Parathyroid adenoma (tissue), 2 donors: Measurements from ENCODE around the gene SMARCD2.

ENCODE experiments used
- H2AFZ ChIP-seq: fragments of 300-600 bp; sonication (generic); one replicate; pipeline ENCODE4 v1.7.0; 2017; ENCODE audit warnings: antibody characterized with exemption, mild to moderate bottlenecking
- H3K27ac ChIP-seq: fragments of 300-600 bp; sonication (generic); one replicate; pipeline ENCODE4 v1.7.0; 2017
- H3K27me3 ChIP-seq: fragments of 300-600 bp; sonication (generic); one replicate; pipeline ENCODE4 v1.7.0; 2017; ENCODE audit warnings: low read length; ENCODE audit not compliant: control insufficient read depth, insufficient read depth
- H3K36me3 ChIP-seq: fragments of 300-600 bp; sonication (generic); one replicate; pipeline ENCODE4 v1.7.0; 2017; ENCODE audit warnings: low read length; ENCODE audit not compliant: control insufficient read depth, insufficient read depth
- H3K4me1 ChIP-seq: fragments of 300-600 bp; sonication (generic); one replicate; pipeline ENCODE4 v1.7.0; 2017; ENCODE audit warnings: control low read depth
- H3K4me2 ChIP-seq: fragments of 300-600 bp; sonication (generic); one replicate; pipeline ENCODE4 v1.7.0; 2017; ENCODE audit warnings: low read length
- H3K4me3 ChIP-seq: fragments of 300-600 bp; sonication (generic); one replicate; pipeline ENCODE4 v1.7.0; 2017; ENCODE audit warnings: low read depth, low read length
- H3K79me2 ChIP-seq: fragments of 300-600 bp; sonication (generic); one replicate; pipeline ENCODE4 v1.7.0; 2017; ENCODE audit warnings: control low read depth
- H3K9ac ChIP-seq: fragments of 300-600 bp; sonication (generic); one replicate; pipeline ENCODE4 v1.7.0; 2017; ENCODE audit warnings: mild to moderate bottlenecking
- H3K9me3 ChIP-seq: fragments of 300-600 bp; sonication (generic); one replicate; pipeline ENCODE4 v1.7.0; 2017; ENCODE audit warnings: low read length; ENCODE audit not compliant: control insufficient read depth
- CTCF ChIP-seq: fragments of 300-600 bp; sonication (generic); IDR thresholded peaks from one replicate; pipeline ENCODE4 v1.7.0; 2017; ENCODE audit warnings: antibody characterized with exemption, mild to moderate bottlenecking
- donor health status: primary hyperparathyroidism.

The SMARCD2 gene

DNA sequence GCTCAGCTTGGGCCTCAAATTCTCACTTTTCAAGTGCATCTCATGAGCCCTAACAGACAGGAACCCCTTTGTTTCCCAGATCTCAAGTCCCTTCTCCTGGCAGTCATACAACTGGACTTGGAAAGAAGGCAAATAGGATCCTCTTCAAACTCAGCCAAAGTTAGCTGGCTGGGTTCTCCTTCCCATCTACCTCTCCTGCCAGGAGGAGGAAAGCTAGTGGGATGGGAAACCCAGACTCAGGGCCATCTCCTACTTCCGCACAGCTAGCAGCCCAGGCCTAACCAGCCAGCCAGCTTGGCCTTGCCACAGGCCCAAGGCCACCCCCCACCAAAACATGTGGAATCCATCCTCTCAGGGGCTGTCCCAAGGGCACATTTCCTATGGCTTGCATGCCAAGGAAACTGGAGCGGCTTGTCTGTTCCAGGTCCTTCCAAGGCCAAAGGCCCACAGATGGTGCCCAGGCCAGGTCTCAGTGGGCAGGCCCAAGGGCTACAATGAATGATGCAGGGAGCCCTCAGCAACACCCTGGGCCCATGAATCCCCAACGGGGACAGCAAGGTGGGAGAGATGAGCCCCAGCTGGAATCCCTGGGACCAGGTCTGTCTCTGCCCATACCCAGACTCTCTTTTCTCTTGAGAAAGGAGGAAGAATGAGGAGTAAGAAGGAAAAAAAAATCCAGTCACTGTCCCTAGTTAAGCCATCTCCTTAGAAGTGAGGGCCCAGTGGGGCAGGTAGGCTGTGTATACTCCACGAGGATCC, 1.7 kb downstream of the SMARCD2 start:
- Histone ChIP-seq H3K9ac (no peak overlapping the region), H3K36me3 (no peaks in the 10 kb centered on the region), H3K9me3 (no peaks in the 10 kb centered on the region), H2AFZ (no peak overlapping the region), H3K4me1 (peaks cover 25% of the 10 kb centered on the region), H3K4me3 (peak overlapping the region; percentile 72), H3K79me2 (peaks cover 39% of the 10 kb centered on the region), H3K4me2 (peak overlapping the region; percentile 82), H3K27ac (peak overlapping the region; percentile 81), H3K27me3 (no peaks in the 10 kb centered on the region)
- TF ChIP-seq CTCF = no peak

DNA sequence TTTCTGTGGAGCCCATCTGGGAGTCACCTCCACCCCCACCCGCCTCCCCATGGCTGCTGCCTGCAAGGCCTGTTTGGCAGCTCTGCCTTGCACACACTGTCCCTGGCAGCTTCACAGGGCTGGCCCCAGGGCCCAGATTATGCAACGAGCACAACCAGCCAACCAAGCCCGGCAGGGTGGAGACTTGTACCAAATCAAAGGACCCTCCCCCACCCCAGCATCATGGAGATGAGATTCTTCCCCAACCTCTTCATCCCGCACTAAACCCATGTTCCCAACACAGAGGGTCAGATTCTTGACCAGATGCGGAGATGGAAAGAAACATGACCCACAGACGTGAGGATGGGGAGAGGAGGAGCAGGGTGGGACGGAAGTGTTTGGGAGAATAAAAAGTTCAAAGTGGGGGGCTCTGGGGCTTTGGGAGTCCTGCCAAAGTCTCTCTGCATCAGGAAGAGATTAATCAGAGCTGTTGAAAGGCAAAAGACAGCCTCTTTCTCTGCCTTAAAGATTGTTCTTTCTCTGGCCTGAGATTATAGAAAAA, 3.8 kb downstream of the SMARCD2 start:
- H3K4me1 ChIP-seq = peaks cover 28% of the 10 kb centered on the region
- H2AFZ ChIP-seq = no peak overlapping the region
- no peaks in the 10 kb centered on the region for H3K36me3 ChIP-seq
- H3K4me2 ChIP-seq = peak overlapping the region; percentile 36
- H3K9me3 ChIP-seq = no peaks in the 10 kb centered on the region
- no peak overlapping the region for H3K9ac ChIP-seq
- H3K27ac ChIP-seq = peak overlapping the region; percentile 59
- H3K79me2 ChIP-seq = peaks cover 41% of the 10 kb centered on the region
- peak overlapping the region; percentile 8 for H3K4me3 ChIP-seq
- TF ChIP-seq CTCF = no peak
- H3K27me3 ChIP-seq = no peaks in the 10 kb centered on the region

- peaks cover 41% of the 10 kb centered on the region for H3K79me2 ChIP-seq
- H2AFZ ChIP-seq = no peak overlapping the region
- H3K27me3 ChIP-seq = no peaks in the 10 kb centered on the region
- H3K4me3 ChIP-seq = peak overlapping the region; percentile 8
- peak overlapping the region; percentile 59 for H3K27ac ChIP-seq
- H3K4me1 ChIP-seq = peaks cover 28% of the 10 kb centered on the region
- no peak overlapping the region for H3K9ac ChIP-seq
- peak overlapping the region; percentile 36 for H3K4me2 ChIP-seq
- H3K36me3 ChIP-seq = no peaks in the 10 kb centered on the region
- H3K9me3 ChIP-seq = no peaks in the 10 kb centered on the region
- no peak for TF ChIP-seq CTCF
These were observed 4.4 kb downstream of the SMARCD2 start for GRCh38 chr17:63837962-63838600.

GRCh38 chr17:63837480-63837879, 5.0 kb downstream of the SMARCD2 start:
- TF ChIP-seq CTCF = no peak
- no peak overlapping the region for H3K4me2 ChIP-seq
- peaks cover 41% of the 10 kb centered on the region for H3K79me2 ChIP-seq
- no peaks in the 10 kb centered on the region for H3K9me3 ChIP-seq
- no peak overlapping the region for H3K4me3 ChIP-seq
- H3K36me3 ChIP-seq = no peaks in the 10 kb centered on the region
- H3K27ac ChIP-seq = no peak overlapping the region
- no peak overlapping the region for H3K9ac ChIP-seq
- H2AFZ ChIP-seq = no peak overlapping the region
- H3K4me1 ChIP-seq = peaks cover 28% of the 10 kb centered on the region
- H3K27me3 ChIP-seq = no peaks in the 10 kb centered on the region
